Ectodermal cell (in vitro differentiated cells): ENCODE measurements around the gene TP53RK.

Experiments used
- H3K27ac ChIP-seq: 2 replicates; pipeline ENCODE4 v1.7.0; 2013; ENCODE audit warnings: mild to moderate bottlenecking, low read depth, low read length; ENCODE audit not compliant: insufficient read depth, poor library complexity, severe bottlenecking
- H3K27me3 ChIP-seq: 2 replicates; pipeline ENCODE4 v1.7.0; 2013; ENCODE audit warnings: mild to moderate bottlenecking, low read length; ENCODE audit not compliant: insufficient read depth, control insufficient read depth, poor library complexity, severe bottlenecking
- H3K36me3 ChIP-seq: one replicate; pipeline ENCODE4 v1.7.0; 2013; ENCODE audit warnings: low read length; ENCODE audit not compliant: control insufficient read depth, insufficient read depth
- H3K4me1 ChIP-seq: one replicate; pipeline ENCODE4 v1.7.0; 2013; ENCODE audit warnings: low read length; ENCODE audit not compliant: control insufficient read depth, insufficient read depth
- H3K4me3 ChIP-seq: 2 replicates; pipeline ENCODE4 v1.7.0; 2013; ENCODE audit warnings: low read depth, low read length, control low read depth; ENCODE audit not compliant: insufficient read depth
- H3K9me3 ChIP-seq: 2 replicates; pipeline ENCODE4 v1.7.0; 2013; ENCODE audit warnings: mild to moderate bottlenecking, low read length, moderate library complexity; ENCODE audit not compliant: control insufficient read depth
- WGBS, 2 experiments: methylation state at CpG; one replicate each; pipeline ENCODE4 v1.1.7; 2013; ENCODE audit warnings: missing lambda C conversion rate in 2 of 2; 5-methylcytosine and 5-hydroxymethylcytosine counted together

Gene TP53RK

DNA sequence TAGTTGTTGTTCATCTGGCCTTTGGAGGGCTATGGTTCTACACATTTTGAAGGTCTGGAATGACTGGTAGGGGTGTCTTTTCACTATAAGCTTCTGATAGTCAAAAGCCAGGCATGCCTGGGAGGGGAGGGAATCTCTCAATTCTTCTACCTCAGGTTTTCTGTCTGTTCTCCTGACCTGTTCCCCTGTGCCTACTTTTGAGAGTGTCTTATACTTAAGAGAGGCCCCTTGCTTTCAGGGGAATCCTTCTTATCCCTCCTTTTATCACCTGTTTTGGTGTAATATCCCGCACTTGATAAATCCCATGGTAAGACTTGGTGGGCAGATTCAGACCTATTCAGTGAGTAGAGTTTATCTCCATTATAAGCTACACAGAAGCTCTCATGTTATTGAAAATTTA lies 27.6 kb downstream of the TP53RK start:
- H3K9me3 ChIP-seq, result no peaks in the 10 kb centered on the region
- H3K4me1 ChIP-seq, result no peaks in the 10 kb centered on the region
- 100% methylated on average over 1 of the region's 1 CpG for WGBS, 2 experiments
- H3K27me3 ChIP-seq, result no peaks in the 10 kb centered on the region
- H3K36me3 ChIP-seq, result no peaks in the 10 kb centered on the region
- H3K27ac ChIP-seq, result no peak overlapping the region
- H3K4me3 ChIP-seq, result no peak overlapping the region

DNA sequence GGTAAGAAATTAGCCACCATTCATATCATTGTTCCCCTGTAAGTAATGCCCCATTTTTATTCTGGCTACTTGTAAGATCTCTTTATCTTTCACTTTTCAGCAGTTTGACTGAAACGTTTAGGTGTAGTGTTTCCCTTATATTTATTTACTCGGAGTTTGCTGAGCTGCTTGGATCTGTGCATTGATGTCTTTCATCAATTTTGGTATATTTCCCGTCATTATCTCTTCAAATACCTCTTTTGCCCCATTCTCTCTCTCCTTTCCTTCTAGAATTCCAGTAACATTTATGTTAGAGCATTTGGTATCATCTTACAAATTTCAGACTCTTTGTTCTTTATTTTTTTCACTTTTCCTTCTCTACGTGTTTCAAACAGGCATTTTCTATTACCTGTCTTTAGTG lies 28.8 kb downstream of the TP53RK start:
- 92 to 96% methylated on average over 4 of the region's 4 CpGs for WGBS, 2 experiments
- H3K27ac ChIP-seq, result no peak overlapping the region
- no peaks in the 10 kb centered on the region for H3K9me3 ChIP-seq
- H3K27me3 ChIP-seq, result no peaks in the 10 kb centered on the region
- no peaks in the 10 kb centered on the region for H3K36me3 ChIP-seq
- no peaks in the 10 kb centered on the region for H3K4me1 ChIP-seq
- H3K4me3 ChIP-seq, result no peak overlapping the region

- Histone ChIP-seq H3K27ac (no peak overlapping the region), H3K4me3 (no peak overlapping the region), H3K36me3 (no peaks in the 10 kb centered on the region), H3K9me3 (no peaks in the 10 kb centered on the region), H3K27me3 (no peaks in the 10 kb centered on the region), H3K4me1 (no peaks in the 10 kb centered on the region)
- WGBS, 2 experiments, result 88 to 94% methylated on average over 7 of the region's 7 CpGs
Observed at GRCh38 chr20:46657618-46658017, 31.6 kb downstream of the TP53RK start.

GRCh38 chr20:46657137-46657536 lies 32.1 kb downstream of the TP53RK start:
- no peaks in the 10 kb centered on the region for H3K36me3 ChIP-seq
- H3K27me3 ChIP-seq, result no peaks in the 10 kb centered on the region
- H3K4me1 ChIP-seq, result no peaks in the 10 kb centered on the region
- H3K27ac ChIP-seq, result no peak overlapping the region
- H3K4me3 ChIP-seq, result no peak overlapping the region
- no peaks in the 10 kb centered on the region for H3K9me3 ChIP-seq
- WGBS, 2 experiments, result 90 to 91% methylated on average over 8 of the region's 8 CpGs

DNA sequence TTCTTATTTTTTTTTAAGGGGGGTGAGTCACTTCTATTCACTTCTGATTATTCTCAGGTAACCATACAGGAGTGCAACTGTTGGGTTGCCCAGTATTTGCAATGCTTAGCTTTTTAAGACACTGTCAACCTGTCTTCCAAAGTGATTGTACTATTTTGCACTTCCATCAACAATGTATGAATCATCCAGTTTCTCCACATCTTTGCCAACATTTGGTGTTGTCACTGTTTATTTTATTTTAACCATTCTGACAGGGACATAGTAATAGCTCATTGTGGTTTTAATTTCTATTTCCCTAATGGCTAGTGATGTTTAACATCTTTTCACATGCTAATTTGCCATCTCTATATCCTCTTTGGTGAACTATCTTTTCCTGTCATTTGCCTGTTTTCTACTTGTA lies 36.5 kb downstream of the TP53RK start:
- H3K27ac ChIP-seq, result no peak overlapping the region
- no peaks in the 10 kb centered on the region for H3K36me3 ChIP-seq
- peaks cover 20% of the 10 kb centered on the region for H3K27me3 ChIP-seq
- H3K4me1 ChIP-seq, result peaks cover 12% of the 10 kb centered on the region
- no peak overlapping the region for H3K4me3 ChIP-seq
- no peaks in the 10 kb centered on the region for H3K9me3 ChIP-seq

DNA sequence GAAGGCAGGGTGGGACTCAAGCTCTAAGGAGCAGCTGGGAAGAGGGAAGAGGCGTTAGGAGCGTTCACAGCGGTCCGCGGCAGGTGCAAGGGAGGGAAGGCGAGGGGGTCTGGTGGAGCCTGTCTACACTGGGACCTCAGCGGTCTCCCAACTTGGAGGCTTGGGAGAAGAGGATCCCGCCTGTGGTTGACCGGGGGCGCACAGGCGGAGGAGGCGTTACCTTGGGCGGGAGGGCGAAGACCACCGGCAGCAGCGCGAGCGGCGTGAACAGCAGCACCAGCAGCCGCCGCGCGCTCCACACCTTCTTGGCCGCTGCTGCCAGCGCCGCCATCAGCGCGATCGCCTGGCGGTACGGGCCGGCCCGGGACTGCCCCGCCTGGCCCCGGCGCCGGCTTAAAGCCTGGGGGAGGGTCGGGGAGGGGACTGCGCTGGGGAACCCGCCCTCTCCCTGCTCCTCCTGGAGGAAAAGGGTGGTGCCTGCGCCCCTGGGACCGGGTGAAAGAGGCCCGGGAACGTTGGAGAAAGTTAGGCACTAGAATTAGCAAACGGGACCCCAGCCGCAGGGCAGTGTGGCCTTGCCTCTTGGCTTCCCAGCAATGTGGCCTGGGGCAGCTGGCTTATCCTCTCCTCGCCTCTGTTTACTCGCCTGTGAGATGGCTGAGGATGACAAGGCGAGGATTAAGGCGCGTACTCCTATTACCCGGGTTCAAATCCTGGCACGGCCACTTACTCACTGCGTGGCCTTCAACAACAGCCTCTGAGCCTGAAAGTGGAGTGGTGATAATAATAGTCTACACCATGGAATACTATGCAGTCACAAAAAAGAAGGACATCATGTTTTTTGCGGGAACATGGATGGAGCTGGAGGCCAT lies 37.9 kb downstream of the TP53RK start, which contains the start of gene SLC13A3:
Gene SLC13A3, minus strand, starts transcription at position 369 of the 872 bp plus-strand sequence. Its CDS starts 38 bp downstream, at position 331.
- peak within 1 kb of the TSS; percentile 34 for H3K4me3 ChIP-seq
- no peaks in the 10 kb centered on the region for H3K9me3 ChIP-seq
- 19% methylated on average over 55 of the region's 55 CpGs for WGBS, 2 experiments
- H3K27ac ChIP-seq, result no peak within 1 kb of the TSS
- H3K27me3 ChIP-seq, result peaks cover 20% of the 10 kb centered on the region
- no peaks in the 10 kb centered on the region for H3K36me3 ChIP-seq
- peaks cover 15% of the 10 kb centered on the region for H3K4me1 ChIP-seq

DNA sequence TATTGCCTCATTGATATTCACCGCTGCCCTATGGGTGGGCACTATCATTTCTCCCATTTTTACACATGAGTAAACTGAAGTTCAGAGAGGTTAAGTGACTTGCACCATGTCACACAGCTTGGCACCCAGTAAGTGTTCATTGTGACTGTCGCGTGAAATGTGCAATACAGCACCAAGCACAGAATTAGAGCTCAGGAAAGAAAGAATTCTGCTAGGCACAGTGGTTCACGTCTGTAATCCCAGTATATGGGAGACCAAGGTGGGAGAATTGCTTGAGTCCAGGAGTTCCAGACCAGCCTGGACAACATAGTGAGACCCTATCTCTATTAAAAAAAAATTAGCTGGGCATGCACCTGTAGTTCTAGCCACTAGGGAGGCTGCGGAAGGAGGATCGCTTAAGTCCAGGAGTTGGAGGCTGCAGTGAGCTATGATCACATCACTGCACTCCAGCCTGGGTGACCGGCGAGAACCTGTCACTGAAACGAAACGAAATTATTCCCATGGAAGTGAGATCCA lies 38.6 kb downstream of the TP53RK start:
- WGBS, 2 experiments, result 83 to 87% methylated on average over 10 of the region's 10 CpGs
- Histone ChIP-seq H3K36me3 (no peaks in the 10 kb centered on the region), H3K4me3 (peak overlapping the region; percentile 34), H3K9me3 (no peaks in the 10 kb centered on the region), H3K27me3 (peaks cover 20% of the 10 kb centered on the region), H3K27ac (no peak overlapping the region), H3K4me1 (peaks cover 15% of the 10 kb centered on the region)

- Histone ChIP-seq H3K36me3 (no peaks in the 10 kb centered on the region), H3K9me3 (no peaks in the 10 kb centered on the region), H3K4me1 (peaks cover 15% of the 10 kb centered on the region), H3K4me3 (no peak overlapping the region), H3K27ac (no peak overlapping the region), H3K27me3 (peaks cover 20% of the 10 kb centered on the region)
- WGBS, 2 experiments, result 95 to 96% methylated on average over 9 of the region's 9 CpGs
Observed at GRCh38 chr20:46649965-46650542, 39.2 kb downstream of the TP53RK start.

DNA sequence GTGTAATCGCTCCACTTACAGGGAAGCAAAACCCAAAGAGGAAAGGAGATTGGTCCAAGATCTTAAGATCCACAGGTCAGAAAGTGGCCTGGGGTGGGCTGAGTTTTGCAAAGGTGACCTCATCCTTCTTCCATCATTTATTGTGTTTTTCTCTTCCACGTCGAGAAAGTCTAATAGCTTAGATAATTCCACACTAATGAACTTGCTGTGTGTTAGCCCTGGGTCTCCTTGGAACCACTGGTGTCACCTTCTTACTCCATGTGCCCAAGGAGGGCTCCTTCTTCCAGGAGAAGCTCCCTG lies 39.6 kb downstream of the TP53RK start:
- H3K9me3 ChIP-seq, result no peaks in the 10 kb centered on the region
- H3K27me3 ChIP-seq, result peaks cover 20% of the 10 kb centered on the region
- WGBS, 2 experiments, result 73 to 76% methylated on average over 3 of the region's 3 CpGs
- H3K4me3 ChIP-seq, result no peak overlapping the region
- no peaks in the 10 kb centered on the region for H3K36me3 ChIP-seq
- no peak overlapping the region for H3K27ac ChIP-seq
- peaks cover 15% of the 10 kb centered on the region for H3K4me1 ChIP-seq

GRCh38 chr20:46648903-46649649 lies 40.2 kb downstream of the TP53RK start:
- 53 to 59% methylated on average over 8 of the region's 8 CpGs for WGBS, 2 experiments
- Histone ChIP-seq H3K36me3 (no peaks in the 10 kb centered on the region), H3K27ac (no peak overlapping the region), H3K27me3 (peaks cover 20% of the 10 kb centered on the region), H3K4me1 (peaks cover 15% of the 10 kb centered on the region), H3K9me3 (no peaks in the 10 kb centered on the region), H3K4me3 (no peak overlapping the region)
